CD4-positive, alpha-beta T cell treated with Interleukin-15 for 1 hour (primary cell): ENCODE results near the gene NBEAL1.
"Not testable (repeated sequence)": the region's sequence is repeated elsewhere in the genome, so short reads cannot be mapped to it uniquely, and the experiment has no call there.

Experiments used
- DNase-seq: peaks from one replicate; pipeline ENCODE4 v3.0.0-alpha.2; 2020

NBEAL1 gene

GRCh38 chr2:203014456-203015199, at the start of gene NBEAL1:
NBEAL1 (plus strand) TSS chr2:203014875; CDS start chr2:203016385, 1,510 bp downstream.
- peak; percentile 99 for DNase-seq

GRCh38 chr2:202965810-202966460, 48.7 kb upstream of the NBEAL1 start:
- peak; percentile 21 for DNase-seq

- DNase-seq = not testable (repeated sequence)
These were observed 45.3 kb upstream of the NBEAL1 start for GRCh38 chr2:202969404-202969803.

GRCh38 chr2:202976809-202977208, 37.9 kb upstream of the NBEAL1 start:
- no peak for DNase-seq

DNA sequence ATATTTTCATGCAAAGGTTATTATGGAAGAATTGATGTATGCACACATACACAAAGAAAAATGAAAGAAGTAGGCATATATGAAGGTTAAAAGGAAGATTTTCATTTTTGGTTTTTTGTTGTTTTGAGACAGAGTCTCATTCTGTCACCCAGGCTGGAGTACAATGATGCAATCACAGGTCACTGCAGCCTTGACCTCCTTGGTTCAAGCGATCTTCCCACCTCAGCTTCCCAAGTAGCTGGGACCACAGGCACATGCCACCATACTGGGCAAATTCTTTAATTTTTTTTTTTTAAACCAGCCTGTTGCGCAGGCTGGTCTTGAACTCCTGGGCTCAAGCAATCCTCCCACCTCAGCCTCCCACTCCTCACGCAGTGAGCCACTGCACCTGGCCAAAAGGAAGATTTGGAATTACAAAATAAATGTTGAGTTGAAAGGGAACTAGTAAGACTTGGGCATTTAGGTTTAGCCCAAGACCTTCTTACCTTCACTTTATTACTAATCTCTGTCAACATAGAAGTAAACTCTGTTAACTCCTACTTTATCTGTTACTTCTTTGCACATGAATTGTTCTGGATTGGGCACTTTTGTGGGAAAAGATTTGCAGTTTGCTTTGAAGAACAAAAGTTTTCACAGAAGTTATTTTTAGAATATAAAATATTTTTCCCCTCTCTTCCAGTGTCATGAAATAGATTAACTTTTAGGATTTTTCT, 31.7 kb upstream of the NBEAL1 start:
- no peak for DNase-seq

DNA sequence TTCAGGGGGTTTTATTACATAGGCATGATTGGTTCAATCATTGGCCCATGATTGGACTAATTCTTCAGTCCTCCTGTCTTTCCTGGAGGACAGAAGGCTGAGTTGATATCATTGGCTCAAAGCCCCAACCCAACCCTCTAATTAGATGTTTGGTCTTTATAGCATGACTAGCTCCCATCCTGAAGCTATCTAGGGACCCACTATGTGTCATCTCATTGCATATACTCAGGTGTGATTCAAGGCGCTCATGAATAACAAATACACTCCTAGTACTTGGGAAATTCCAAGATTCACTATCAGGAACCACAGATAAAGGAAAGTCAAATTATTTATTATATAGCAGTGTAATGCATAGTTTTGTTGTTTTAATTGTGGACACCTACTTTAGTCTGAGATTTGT, 24.9 kb upstream of the NBEAL1 start:
- no peak for DNase-seq

DNA sequence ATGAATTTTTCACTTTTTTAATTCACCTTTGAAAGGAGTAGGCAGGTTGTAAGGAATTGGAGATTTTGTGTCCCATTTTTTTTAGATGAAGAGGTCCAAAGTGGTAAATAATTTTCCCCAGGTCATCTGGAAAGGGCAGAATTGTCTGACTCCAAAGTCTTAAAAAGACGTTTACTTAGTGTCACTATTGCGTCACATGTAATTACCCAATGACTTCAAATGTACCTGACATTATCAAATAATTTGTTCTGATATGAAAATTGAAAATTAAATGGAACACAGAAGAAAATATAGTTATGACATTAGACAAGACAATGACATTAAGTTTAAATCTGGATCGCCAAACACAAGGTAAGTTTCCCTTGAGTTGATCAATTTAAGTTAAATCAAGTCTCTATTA, 24.2 kb upstream of the NBEAL1 start:
- no peak for DNase-seq

- not testable (repeated sequence) for DNase-seq
These were observed 17.6 kb upstream of the NBEAL1 start for GRCh38 chr2:202997113-202997512.

DNA sequence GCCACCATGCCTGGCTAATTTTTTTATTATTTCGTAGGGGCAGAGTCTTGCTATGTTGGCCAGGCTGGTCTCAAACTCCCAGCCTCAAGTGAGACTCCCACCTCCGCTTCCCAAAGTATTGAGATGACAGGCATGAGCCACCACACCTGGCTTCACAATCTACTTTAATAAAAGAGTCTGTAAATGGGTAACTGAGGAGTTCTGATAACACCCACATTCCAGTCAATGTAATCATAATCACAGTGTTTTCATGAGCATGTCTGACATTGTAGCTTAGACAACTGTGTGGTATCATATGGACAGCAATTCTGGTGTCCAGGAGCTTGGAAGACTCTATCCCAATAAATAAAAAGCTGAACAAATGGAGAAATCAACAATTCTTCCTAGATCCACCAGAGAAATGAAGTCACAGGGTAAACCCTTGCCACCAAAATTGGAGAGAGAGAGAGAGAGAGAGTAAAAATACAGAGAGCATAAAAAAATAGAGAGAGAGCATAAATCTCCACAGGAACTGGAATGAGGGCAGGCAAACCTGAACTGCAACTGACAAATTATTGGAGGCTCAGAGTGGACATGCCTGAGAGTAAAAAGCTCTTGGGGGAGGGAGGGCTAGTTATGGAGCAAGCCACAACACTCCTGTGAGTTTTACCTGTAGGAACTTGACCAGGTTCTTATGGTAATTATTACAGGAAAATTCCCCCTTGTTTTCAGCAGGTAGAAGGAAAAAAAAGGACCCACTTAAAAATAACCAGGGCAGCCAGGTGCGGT, 12.4 kb upstream of the NBEAL1 start:
- DNase-seq = no peak

GRCh38 chr2:203003716-203004115, 11.0 kb upstream of the NBEAL1 start:
- DNase-seq = no peak

DNA sequence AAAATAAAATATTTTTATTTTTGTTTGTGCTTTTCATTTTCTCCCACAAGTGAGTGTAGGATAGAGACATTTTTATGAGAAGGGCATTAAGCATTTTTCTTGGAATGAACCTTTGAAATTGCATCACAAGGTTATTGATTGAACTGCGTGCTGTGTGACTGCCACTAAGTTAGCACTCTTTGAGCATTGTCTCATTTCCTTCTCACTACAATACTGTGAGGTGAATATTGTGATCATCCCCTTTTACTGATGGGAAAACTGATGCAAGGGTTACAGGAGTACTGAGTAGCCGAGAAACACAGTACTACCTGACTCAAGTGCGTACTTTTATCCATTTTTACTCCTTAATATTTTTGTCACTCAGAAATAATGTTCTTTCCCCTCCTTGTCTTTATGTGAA, 2.0 kb downstream of the NBEAL1 start:
- DNase-seq = no peak

DNA sequence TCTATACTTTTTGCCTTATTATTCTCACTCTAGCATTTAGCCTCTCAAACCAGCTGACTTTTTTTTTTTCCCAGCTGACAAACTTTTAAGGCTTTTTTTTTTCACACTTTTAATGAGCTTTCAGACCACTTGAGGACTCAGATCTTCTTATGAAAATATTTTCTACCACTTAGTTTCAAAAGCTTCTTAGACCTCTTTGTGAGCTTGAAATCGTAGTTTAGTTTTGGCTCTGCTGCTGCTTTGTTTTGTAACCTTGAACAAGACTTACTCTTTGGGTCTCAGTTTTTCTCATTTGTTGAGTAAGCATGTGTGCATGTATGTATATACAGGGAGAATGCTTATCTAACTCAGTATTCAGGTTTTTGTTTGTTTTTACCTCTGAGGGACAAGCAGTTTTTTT, 3.5 kb downstream of the NBEAL1 start:
- DNase-seq = no peak

DNA sequence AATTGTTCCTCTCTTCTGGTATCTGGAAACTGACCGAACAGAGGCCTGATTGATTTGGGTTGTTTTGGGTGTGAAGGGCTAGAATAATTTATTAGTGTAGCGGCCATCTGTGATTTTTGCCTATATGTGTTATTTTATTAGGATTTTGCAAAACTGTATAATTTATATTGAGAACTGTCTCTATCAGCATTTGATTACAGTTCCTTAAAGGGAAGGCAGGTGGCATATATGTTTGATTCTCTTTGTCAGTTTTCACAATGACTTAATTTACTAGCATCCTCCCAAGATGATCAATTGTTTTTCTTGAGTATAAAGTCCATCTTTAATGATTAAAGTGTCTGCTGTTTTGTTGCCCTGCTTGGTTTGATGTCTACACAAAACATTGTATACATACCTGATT, 4.5 kb downstream of the NBEAL1 start:
- no peak for DNase-seq

- no peak for DNase-seq
These were observed 7.3 kb downstream of the NBEAL1 start for GRCh38 chr2:203021991-203022390.

DNA sequence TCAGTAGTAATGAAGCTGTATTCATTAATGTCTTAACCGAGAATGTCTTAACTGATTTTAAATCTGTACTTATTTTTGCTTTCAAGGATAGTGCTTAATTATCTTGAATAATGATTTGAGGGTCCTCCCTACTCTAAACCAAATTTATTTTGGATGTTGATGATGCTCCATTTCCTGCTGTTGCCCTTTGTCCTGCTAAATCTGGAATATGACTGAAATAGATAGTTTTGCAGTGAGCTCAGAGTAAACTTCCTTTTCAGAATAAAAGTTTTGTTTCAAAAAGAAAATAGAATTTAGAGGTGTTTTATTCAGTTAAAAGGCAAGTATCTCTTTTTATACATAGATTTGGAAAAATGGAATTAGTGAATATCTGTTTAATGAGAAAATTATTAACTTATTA, 8.1 kb downstream of the NBEAL1 start:
- no peak for DNase-seq

DNA sequence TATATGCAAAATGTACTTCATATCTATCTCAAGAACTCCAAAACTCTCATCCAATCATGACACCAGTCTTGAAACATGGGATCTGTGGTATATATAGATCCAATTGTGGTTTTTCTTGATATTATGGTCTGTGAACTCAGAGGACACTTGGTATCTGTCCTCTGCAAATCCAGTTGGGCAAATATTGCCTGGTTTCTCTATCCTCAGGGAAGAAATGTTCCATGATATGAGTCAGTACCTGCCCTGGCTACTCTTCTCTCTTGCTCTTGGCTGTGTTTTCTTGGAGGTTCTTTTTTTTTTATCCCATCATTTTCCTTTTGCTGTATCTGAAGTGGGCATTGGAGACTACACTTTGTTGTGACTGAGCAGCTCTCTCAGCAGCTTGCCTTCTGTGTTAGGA, 10.9 kb downstream of the NBEAL1 start:
- DNase-seq = no peak

- no peak for DNase-seq
These were observed 15.9 kb downstream of the NBEAL1 start for GRCh38 chr2:203030545-203030944.

- DNase-seq = no peak
These were observed 16.3 kb downstream of the NBEAL1 start for GRCh38 chr2:203030991-203031390.

- no peak for DNase-seq
These were observed 18.7 kb downstream of the NBEAL1 start for GRCh38 chr2:203033395-203033794.

DNA sequence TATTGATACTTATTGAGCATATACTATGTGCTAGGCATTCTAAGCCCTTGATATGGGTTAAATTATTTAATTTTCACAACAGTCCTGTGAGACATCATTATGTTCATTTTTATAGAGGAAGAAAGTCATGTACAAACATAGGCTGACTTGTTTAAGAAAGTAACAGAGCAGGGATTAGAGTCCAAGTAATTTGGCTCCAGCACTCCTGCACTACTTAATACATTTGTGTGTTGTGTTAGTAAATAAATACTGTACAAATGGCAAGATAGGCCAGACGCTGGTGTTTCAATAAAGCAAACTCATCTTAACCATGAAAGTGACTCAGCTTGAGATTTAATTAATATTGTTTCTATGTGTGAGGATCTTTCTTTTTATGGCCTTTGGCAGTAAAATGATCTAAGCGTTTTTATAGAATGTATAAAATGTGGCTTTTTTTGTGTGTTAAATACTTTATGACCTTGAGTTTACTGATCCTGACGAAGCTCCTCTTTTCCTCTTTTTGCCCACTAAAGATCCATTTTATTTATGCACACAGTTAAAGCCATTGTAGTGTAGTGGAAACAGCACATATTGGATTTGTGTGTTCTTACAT, 21.3 kb downstream of the NBEAL1 start:
- no peak for DNase-seq

- no peak for DNase-seq
These were observed 22.4 kb downstream of the NBEAL1 start for GRCh38 chr2:203037026-203037425.

- DNase-seq = no peak
These were observed 23.9 kb downstream of the NBEAL1 start for GRCh38 chr2:203038586-203038985.

DNA sequence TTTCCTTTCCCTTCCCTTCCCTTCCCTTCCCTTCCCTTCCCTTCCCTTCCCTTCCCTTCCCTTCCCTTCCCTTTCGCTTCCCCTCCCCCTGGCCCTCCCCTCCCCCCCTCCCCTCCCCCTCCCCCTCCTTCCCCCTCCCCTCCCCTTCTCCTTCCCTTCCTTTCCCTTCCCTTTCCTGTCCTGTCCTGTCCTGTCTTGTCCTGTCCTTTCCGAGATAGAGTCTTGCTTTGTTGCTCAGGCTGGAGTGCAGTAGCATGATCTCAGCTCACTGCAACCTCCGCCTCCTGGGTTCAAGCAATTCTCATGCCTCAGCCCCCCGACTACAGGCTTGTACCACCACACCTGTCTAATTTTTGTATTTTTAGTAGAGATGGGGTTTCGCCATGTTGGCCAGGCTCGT, 24.5 kb downstream of the NBEAL1 start:
- not testable (repeated sequence) for DNase-seq
